ENCODE results near the gene GNAT2.
"Not testable (repeated sequence)": the region's sequence is repeated elsewhere in the genome, so short reads cannot be mapped to it uniquely, and the experiment has no call there.

Gene GNAT2

DNA sequence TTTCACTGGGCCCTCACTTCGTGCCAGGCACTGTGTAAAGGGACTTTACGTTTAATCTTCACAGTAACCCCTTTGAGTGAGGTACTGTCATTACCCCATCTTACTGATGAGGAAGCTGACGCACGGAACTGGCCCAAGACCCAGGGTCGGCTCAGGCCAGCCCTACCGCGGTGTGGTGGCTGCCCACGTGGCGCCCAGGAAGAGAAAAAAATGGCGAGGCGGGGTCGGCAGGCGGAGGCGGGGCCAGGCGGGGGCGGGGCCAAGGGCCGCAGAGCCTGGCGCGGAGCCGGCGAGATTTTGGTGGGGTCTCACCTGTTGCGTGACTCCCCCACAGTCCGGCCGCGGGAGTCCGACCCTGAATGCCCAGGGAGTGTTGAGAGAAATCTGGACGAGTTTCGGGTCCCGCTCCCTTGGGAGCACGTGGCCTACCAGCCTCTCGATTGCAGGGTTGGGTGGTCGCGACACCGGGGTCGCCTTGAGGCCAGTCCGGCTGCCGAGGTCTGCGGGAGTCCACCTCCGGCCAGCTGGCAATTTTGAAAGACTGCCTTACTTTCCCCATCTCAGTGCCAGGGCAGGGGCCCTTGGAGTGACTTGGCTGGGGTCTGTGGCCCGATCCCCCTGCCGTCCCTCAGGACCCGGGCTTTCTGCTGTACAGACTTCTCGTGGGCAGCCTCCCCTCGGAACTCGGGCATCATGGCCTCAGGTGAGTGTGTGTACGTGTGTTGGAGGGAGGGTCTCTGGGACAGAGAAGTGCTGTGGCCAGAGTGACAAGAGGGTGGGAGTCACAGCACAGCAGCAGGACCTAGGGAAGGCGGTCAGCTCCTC lies at the start of gene GNAT2, which contains the start of gene AMPD2:
GNAT2 (minus strand) TSS at position 41 of the 825 bp plus-strand sequence. CDS start 6,746 bp downstream, outside the sequence.
AMPD2 (plus strand) TSS at position 262 of the 825 bp plus-strand sequence. CDS start 1,339 bp downstream, outside the sequence.
- TF ChIP-seq ZNF274 (IDR thresholded peaks at IDR 0.05; ENCODE audit: low read depth, low read length), result no peak
- peak; percentile 31 for TF ChIP-seq YY1 (IDR thresholded peaks at IDR 0.05; ENCODE audit: insufficient read depth, insufficient read length)
- peak within 1 kb of the TSS; percentile 87 for H3K9ac ChIP-seq (ENCODE audit: insufficient read length, low read depth)
- H3K4me3 ChIP-seq (ENCODE audit: insufficient read length, low read depth), result peak within 1 kb of the TSS; percentile 83
- H3K4me1 ChIP-seq (ENCODE audit: insufficient read depth, insufficient read length), result peaks cover 27% of the 10 kb centered on the region
- peaks cover 18% of the 10 kb centered on the region for H3K36me3 ChIP-seq (ENCODE audit: insufficient read depth, insufficient read length, low read length)
- no peaks in the 10 kb centered on the region for H3K27me3 ChIP-seq (ENCODE audit: insufficient read depth, insufficient read length)
- DNase-seq (ENCODE audit: low read depth, low spot score), result peak; percentile 77
- H3K9me3 ChIP-seq (ENCODE audit: insufficient read depth, low read length), result no peaks in the 10 kb centered on the region

DNA sequence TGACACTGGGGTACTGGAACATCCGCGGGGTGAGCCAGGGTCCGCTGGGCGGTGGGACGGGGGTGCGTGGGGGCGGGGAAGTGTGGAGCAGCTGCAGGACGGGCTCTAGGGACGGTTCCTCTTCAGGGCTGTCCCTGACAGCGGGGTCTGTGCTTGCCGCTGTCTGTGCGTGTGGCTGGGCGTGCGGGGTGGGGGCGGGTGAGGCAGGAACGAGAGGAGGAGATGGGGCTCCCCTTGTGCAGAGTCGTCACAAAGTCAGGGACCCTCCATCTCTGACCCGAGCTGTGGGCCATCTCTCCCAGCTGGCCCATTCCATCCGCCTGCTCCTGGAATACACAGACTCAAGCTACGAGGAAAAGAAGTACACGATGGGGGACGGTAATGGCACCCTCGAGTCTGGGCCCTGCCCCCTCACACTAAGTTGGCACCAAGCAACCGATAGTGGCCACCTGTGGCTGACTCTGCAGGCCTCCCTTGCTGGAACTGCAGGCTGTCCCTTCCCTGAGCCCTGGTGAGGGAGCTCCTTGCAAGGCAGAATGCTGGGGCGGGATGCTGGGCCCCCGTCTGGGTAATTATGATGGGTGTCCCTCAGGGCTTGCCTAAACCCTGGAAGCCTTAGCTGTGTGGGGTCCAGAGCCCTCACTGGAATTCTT lies 48.8 kb upstream of the GNAT2 start:
- peaks cover 3% of the 10 kb centered on the region; the same call in 1 of the 2 replicates for H3K9me3 ChIP-seq (ENCODE audit: insufficient read depth, low read length)
- TF ChIP-seq YY1 (IDR thresholded peaks at IDR 0.05; ENCODE audit: insufficient read depth, insufficient read length), result no peak
- TF ChIP-seq SUZ12 (IDR thresholded peaks at IDR 0.05; ENCODE audit: extremely low read depth, insufficient read depth, insufficient read length), result no peak
- TF ChIP-seq ZNF274 (IDR thresholded peaks at IDR 0.05; ENCODE audit: low read depth, low read length), result no peak
- H3K4me1 ChIP-seq (ENCODE audit: insufficient read depth, insufficient read length), result peaks cover 4% of the 10 kb centered on the region
- DNase-seq (ENCODE audit: low read depth, low spot score), result no peak
- peak overlapping the region; percentile 47 for H3K9ac ChIP-seq (ENCODE audit: insufficient read length, low read depth)
- no peaks in the 10 kb centered on the region for H3K36me3 ChIP-seq (ENCODE audit: insufficient read depth, insufficient read length, low read length)
- peak overlapping the region; percentile 51 for H3K4me3 ChIP-seq (ENCODE audit: insufficient read length, low read depth)
- no peaks in the 10 kb centered on the region for H3K27me3 ChIP-seq (ENCODE audit: insufficient read depth, insufficient read length)

DNA sequence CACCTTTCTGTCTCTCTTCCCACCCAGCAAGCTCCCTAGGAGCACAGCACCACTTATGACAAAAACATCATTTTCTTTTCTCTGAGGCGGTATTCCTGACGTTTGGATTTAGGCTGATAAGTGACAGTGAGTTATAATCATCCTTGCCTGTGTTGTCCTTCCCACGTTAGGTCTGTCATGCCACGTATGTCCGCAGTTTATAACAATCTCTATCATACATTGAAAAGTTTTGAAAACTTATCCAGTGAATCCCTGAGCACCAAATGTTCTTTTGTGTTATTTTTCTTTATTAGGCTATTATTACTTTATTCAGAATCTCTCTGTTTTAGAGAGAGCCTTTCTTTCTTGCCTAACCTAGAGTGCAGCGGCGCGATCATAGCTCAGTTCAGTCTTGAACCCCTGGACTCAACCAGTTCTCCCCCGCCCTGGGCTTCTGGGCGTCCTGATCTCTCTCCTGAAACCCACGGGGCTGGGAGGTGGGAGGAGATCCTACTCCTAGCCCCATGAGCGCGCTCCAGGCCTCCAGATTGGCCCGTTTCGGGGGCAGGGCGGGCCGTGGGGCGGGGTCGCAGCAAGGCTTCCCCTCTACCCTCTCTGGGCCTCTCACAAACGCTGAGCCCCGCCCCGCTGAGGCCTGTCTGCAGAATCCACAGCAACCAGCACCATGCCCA lies 48.2 kb upstream of the GNAT2 start, which contains the start of gene GSTM2:
GSTM2 (plus strand) TSS at position 606 of the 671 bp plus-strand sequence; CDS start at position 665, 59 bp downstream.
- Histone ChIP-seq H3K36me3 (ENCODE audit: insufficient read depth, insufficient read length, low read length) (no peaks in the 10 kb centered on the region), H3K9ac (ENCODE audit: insufficient read length, low read depth) (peak within 1 kb of the TSS; percentile 47), H3K9me3 (ENCODE audit: insufficient read depth, low read length) (peaks cover 3% of the 10 kb centered on the region; the same call in 1 of the 2 replicates), H3K4me3 (ENCODE audit: insufficient read length, low read depth) (peak within 1 kb of the TSS; percentile 51), H3K27me3 (ENCODE audit: insufficient read depth, insufficient read length) (no peaks in the 10 kb centered on the region), H3K4me1 (ENCODE audit: insufficient read depth, insufficient read length) (peaks cover 4% of the 10 kb centered on the region)
- peak; percentile 76 for DNase-seq (ENCODE audit: low read depth, low spot score)
- no peak for TF ChIP-seq YY1 (IDR thresholded peaks at IDR 0.05; ENCODE audit: insufficient read depth, insufficient read length)
- TF ChIP-seq ZNF274 (IDR thresholded peaks at IDR 0.05; ENCODE audit: low read depth, low read length), result no peak
- TF ChIP-seq SUZ12 (IDR thresholded peaks at IDR 0.05; ENCODE audit: extremely low read depth, insufficient read depth, insufficient read length), result no peak

DNA sequence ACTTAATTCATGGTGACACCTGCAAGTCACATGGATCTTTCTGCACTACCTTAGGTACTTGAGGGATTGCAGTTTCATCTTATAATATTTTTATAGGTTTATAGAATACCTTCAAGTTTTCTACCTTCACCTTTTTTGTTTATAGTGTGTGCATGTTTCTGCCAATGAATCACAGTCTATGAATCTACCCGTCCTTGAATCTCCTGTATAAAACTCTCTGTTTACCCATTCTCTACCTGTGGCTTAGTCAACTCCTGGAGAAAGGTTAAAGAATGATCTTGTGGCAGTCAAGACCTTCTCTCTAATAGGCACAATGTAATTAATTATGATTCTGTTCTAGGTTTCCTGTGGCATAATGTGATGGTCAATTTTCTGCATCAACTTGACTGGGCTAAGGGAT lies 45.3 kb upstream of the GNAT2 start:
- no peaks in the 10 kb centered on the region for H3K36me3 ChIP-seq (ENCODE audit: insufficient read depth, insufficient read length, low read length)
- no peak overlapping the region for H3K4me3 ChIP-seq (ENCODE audit: insufficient read length, low read depth)
- peaks cover 4% of the 10 kb centered on the region for H3K4me1 ChIP-seq (ENCODE audit: insufficient read depth, insufficient read length)
- H3K27me3 ChIP-seq (ENCODE audit: insufficient read depth, insufficient read length), result no peaks in the 10 kb centered on the region
- H3K9me3 ChIP-seq (ENCODE audit: insufficient read depth, low read length), result peaks cover 2% of the 10 kb centered on the region; the same call in 1 of the 2 replicates
- DNase-seq (ENCODE audit: low read depth, low spot score), result no peak
- H3K9ac ChIP-seq (ENCODE audit: insufficient read length, low read depth), result no peak overlapping the region
- TF ChIP-seq ZNF274 (IDR thresholded peaks at IDR 0.05; ENCODE audit: low read depth, low read length) (no peak), YY1 (IDR thresholded peaks at IDR 0.05; ENCODE audit: insufficient read depth, insufficient read length) (no peak), SUZ12 (IDR thresholded peaks at IDR 0.05; ENCODE audit: extremely low read depth, insufficient read depth, insufficient read length) (no peak)

DNA sequence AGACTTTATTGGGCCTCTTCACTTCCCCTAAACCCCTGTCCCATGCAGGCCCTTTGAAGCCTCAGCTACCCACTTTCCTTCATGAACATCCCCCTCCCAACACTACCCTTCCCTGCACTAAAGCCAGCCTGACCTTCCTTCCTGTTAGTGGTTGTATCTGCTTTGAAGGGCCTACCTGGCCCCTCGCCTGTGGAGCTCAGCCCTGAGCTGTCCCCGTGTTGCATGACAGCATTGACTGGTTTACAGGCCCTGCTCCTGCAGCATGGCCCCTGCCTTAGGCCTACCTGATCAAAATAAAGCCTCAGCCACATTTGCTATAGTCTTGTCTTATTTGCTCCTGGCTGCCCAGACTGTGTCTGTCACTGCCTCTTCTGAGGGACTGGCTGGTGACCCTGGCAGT lies 42.0 kb upstream of the GNAT2 start:
- H3K9ac ChIP-seq (ENCODE audit: insufficient read length, low read depth), result no peak overlapping the region
- no peak overlapping the region for H3K4me3 ChIP-seq (ENCODE audit: insufficient read length, low read depth)
- no peaks in the 10 kb centered on the region for H3K4me1 ChIP-seq (ENCODE audit: insufficient read depth, insufficient read length)
- no peaks in the 10 kb centered on the region for H3K36me3 ChIP-seq (ENCODE audit: insufficient read depth, insufficient read length, low read length)
- no peaks in the 10 kb centered on the region for H3K9me3 ChIP-seq (ENCODE audit: insufficient read depth, low read length)
- no peaks in the 10 kb centered on the region for H3K27me3 ChIP-seq (ENCODE audit: insufficient read depth, insufficient read length)
- TF ChIP-seq SUZ12 (IDR thresholded peaks at IDR 0.05; ENCODE audit: extremely low read depth, insufficient read depth, insufficient read length) (no peak), YY1 (IDR thresholded peaks at IDR 0.05; ENCODE audit: insufficient read depth, insufficient read length) (no peak), ZNF274 (IDR thresholded peaks at IDR 0.05; ENCODE audit: low read depth, low read length) (no peak)
- DNase-seq (ENCODE audit: low read depth, low spot score), result no peak

DNA sequence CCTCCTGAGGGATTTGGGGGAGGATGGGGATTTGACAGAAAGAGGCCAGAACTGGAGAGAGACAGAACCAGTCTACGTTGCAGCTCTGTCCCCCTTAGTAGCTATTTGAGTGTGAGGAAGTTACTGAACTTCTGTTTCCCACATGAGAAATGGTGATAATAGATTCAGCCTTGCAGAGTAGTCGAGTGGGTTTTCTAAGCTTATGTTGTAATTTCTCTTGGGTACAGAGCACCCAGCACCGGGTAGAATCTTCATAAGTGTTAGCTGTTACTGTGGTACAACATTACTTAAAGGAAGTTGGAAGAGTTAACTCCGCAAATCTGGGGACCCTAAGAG lies 41.2 kb upstream of the GNAT2 start:
- H3K4me1 ChIP-seq (ENCODE audit: insufficient read depth, insufficient read length); H3K4me3 ChIP-seq (ENCODE audit: insufficient read length, low read depth); DNase-seq (ENCODE audit: low read depth, low spot score); H3K36me3 ChIP-seq (ENCODE audit: insufficient read depth, insufficient read length, low read length); H3K27me3 ChIP-seq (ENCODE audit: insufficient read depth, insufficient read length); H3K9ac ChIP-seq (ENCODE audit: insufficient read length, low read depth); H3K9me3 ChIP-seq (ENCODE audit: insufficient read depth, low read length): not testable (repeated sequence)

All from NT2/D1 (cell line).